A673 (cell line): ENCODE data around the gene CABLES1.

Experiments used
- CTCF ChIP-seq: fragments of 300-800, 200-600 bp; sonication (generic); conservative IDR thresholded peaks from 2 replicates; pipeline ENCODE4 v1.5.1; 2017; ENCODE audit warnings: low read depth, mild to moderate bottlenecking, antibody characterized with exemption, low read length, moderate library complexity, mixed read lengths
- EZH2 ChIP-seq: fragments of 200-600 bp; sonication (generic); IDR thresholded peaks from 2 replicates; pipeline ENCODE4 v1.6.1; 2017; ENCODE audit warnings: borderline replicate concordance, low read depth, mild to moderate bottlenecking, mixed read lengths, antibody characterized with exemption, low read length; ENCODE audit not compliant: poor library complexity, severe bottlenecking

GRCh38 chr18:23127090-23127489, 8.2 kb upstream of the CABLES1 start:
- TF ChIP-seq CTCF: no peak
- TF ChIP-seq EZH2: no peak
